GM23248 (cell line): ENCODE measurements around the gene SLC33A1. TPM values are rescaled to one million over a fixed set of nuclear protein-coding genes. Genes with fewer than 3 reads are reported as not detected.
"Not testable (repeated sequence)": the region's sequence is repeated elsewhere in the genome, so short reads cannot be mapped to it uniquely, and the experiment has no call there.

Experiments used
- DNase-seq: peaks from one replicate; pipeline ENCODE4 v3.0.0-alpha.2; 2015
- H2AFZ ChIP-seq: fragments of 200-600 bp; sonication (generic); 2 replicates; pipeline ENCODE4 v1.6.1; 2016; ENCODE audit warnings: antibody characterized with exemption
- H3F3A ChIP-seq: fragments of 200-600 bp; sonication (generic); 2 replicates; pipeline ENCODE4 v1.6.1; 2016; ENCODE audit warnings: mild to moderate bottlenecking, antibody characterized with exemption, mixed run types; ENCODE audit not compliant: insufficient read depth
- H3K27ac ChIP-seq: fragments of 200-600 bp; sonication (generic); 2 replicates; pipeline ENCODE4 v1.5.1; 2016; ENCODE audit warnings: mild to moderate bottlenecking
- H3K27me3 ChIP-seq: fragments of 200-600 bp; sonication (generic); replicated peaks from 2 replicates; pipeline ENCODE4 v1.6.1; 2016; ENCODE audit warnings: mild to moderate bottlenecking; ENCODE audit not compliant: insufficient read depth
- H3K36me3 ChIP-seq: fragments of 200-600 bp; sonication (generic); 2 replicates; pipeline ENCODE4 v1.6.1; 2016; ENCODE audit warnings: low read depth, mild to moderate bottlenecking
- H3K4me1 ChIP-seq: fragments of 200-600 bp; sonication (generic); 2 replicates; pipeline ENCODE4 v1.6.1; 2016; ENCODE audit warnings: mild to moderate bottlenecking; ENCODE audit not compliant: insufficient read depth
- H3K4me2 ChIP-seq: fragments of 200-600 bp; sonication (generic); one replicate; pipeline ENCODE4 v1.6.1; 2016; ENCODE audit warnings: mild to moderate bottlenecking; ENCODE audit not compliant: unreplicated experiment
- H3K4me3 ChIP-seq: fragments of 200-600 bp; sonication (generic); 2 replicates; pipeline ENCODE4 v1.5.1; 2016; ENCODE audit warnings: mild to moderate bottlenecking
- H3K79me2 ChIP-seq: fragments of 200-600 bp; sonication (generic); 2 replicates; pipeline ENCODE4 v1.6.1; 2016; ENCODE audit warnings: mild to moderate bottlenecking; ENCODE audit not compliant: insufficient read depth
- H3K9ac ChIP-seq: fragments of 200-600 bp; sonication (generic); 2 replicates; pipeline ENCODE4 v1.6.1; 2016; ENCODE audit warnings: mild to moderate bottlenecking
- H3K9me2 ChIP-seq: fragments of 200-600 bp; sonication (generic); 2 replicates; pipeline ENCODE4 v1.6.1; 2016; ENCODE audit warnings: mixed run types, mild to moderate bottlenecking, moderate library complexity; ENCODE audit not compliant: insufficient read depth
- H3K9me3 ChIP-seq: fragments of 200-600 bp; sonication (generic); one replicate; pipeline ENCODE4 v1.6.1; 2017; ENCODE audit warnings: low read depth
- H4K20me1 ChIP-seq: fragments of 200-600 bp; sonication (generic); 2 replicates; pipeline ENCODE4 v1.6.0; 2016; ENCODE audit not compliant: insufficient read depth
- EZH2 ChIP-seq: fragments of 200-600 bp; sonication (generic); IDR thresholded peaks from 2 replicates; pipeline ENCODE4 v1.6.1; 2018; ENCODE audit warnings: antibody characterized with exemption, mild to moderate bottlenecking; ENCODE audit not compliant: insufficient read depth, poor library complexity, severe bottlenecking
- EZH2phosphoT487 ChIP-seq: fragments of 200-600 bp; sonication (generic); IDR thresholded peaks from 2 replicates; pipeline ENCODE4 v1.6.1; 2018; ENCODE audit warnings: antibody characterized with exemption, moderate library complexity, mild to moderate bottlenecking, low read depth; ENCODE audit not compliant: insufficient read depth
- WGBS, 2 experiments: methylation state at CpG; one replicate each; pipeline ENCODE4 v1.1.6; 2015 to 2017; ENCODE audit warnings: low lambda C conversion rate in 2 of 2, low coverage in 1 of 2; ENCODE audit errors: missing lambda C conversion rate in 2 of 2; 5-methylcytosine and 5-hydroxymethylcytosine counted together
- in situ Hi-C: fragments of 300-500 bp; cut with MboI; formaldehyde crosslinking; loops from 2 replicates; pipeline ENCODE4 v1.15.0; 2020
- polyA plus RNA-seq: library from polyadenylated mRNA; unstranded; fragments of >200 nt; fragmentation: Nextera tagmentation; extraction: Ambion mirVana; gene quantifications from 2 replicates; pipeline ENCODE4 v1.2.1, GENCODE V29; 2016
- total RNA-seq: library from RNA; depleted of rRNA; stranded (reverse); fragments of >200 nt; shearing (Covaris generic); gene quantifications from 2 replicates; pipeline ENCODE4 v1.2.3, GENCODE V29; 2014

SLC33A1 gene
- total and polyA plus RNA-seq, 2 experiments from 2014 or later = 23.3 to 43.8 TPM

- in situ Hi-C loops = no loop called here
- H4K20me1 ChIP-seq = no peaks in the 10 kb centered on the region
Measured at GRCh38 chr3:155889952-155890351, 35.7 kb upstream of the SLC33A1 start.

GRCh38 chr3:155889212-155889611 lies 35.0 kb upstream of the SLC33A1 start:
- Histone ChIP-seq H3F3A (peaks cover 10% of the 10 kb centered on the region), H3K9me3 (no peaks in the 10 kb centered on the region), H3K36me3 (peaks cover 7% of the 10 kb centered on the region), H3K79me2 (peaks cover 100% of the 10 kb centered on the region), H3K4me1 (peaks cover 22% of the 10 kb centered on the region), H3K9me2 (no peaks in the 10 kb centered on the region), H3K4me2 (no peak overlapping the region), H3K27ac (no peak overlapping the region), H3K27me3 (no peaks in the 10 kb centered on the region), H4K20me1 (0 out of 2 replicates have a peak, but pooled peaks cover 4% of the 10 kb centered on the region), H3K9ac (no peak overlapping the region), H3K4me3 (no peak overlapping the region), H2AFZ (no peak overlapping the region)
- no peak for DNase-seq
- TF ChIP-seq EZH2 (no peak), EZH2phosphoT487 (no peak)
- in situ Hi-C loops = no loop called here
- WGBS, 2 experiments = 97 to 99% methylated on average over 5 of the region's 5 CpGs

More at GRCh38 chr3:155889952-155890351, 35.7 kb upstream of the SLC33A1 start:
- Histone ChIP-seq H3K9me3 (no peaks in the 10 kb centered on the region), H3K9ac (peak overlapping the region; percentile 10; the same call in 1 of the 2 replicates), H3K4me1 (peaks cover 22% of the 10 kb centered on the region), H3F3A (peaks cover 10% of the 10 kb centered on the region), H3K27ac (peak overlapping the region; percentile 49), H3K4me2 (peak overlapping the region; percentile 59), H3K9me2 (no peaks in the 10 kb centered on the region), H3K36me3 (peaks cover 14% of the 10 kb centered on the region), H3K79me2 (peaks cover 100% of the 10 kb centered on the region), H3K27me3 (no peaks in the 10 kb centered on the region), H2AFZ (no peak overlapping the region), H3K4me3 (no peak overlapping the region)
- WGBS, 2 experiments = 54 to 55% methylated on average over 1 of the region's 1 CpG
- TF ChIP-seq EZH2phosphoT487 (no peak), EZH2 (no peak)
- DNase-seq = no peak

- Histone ChIP-seq H3K9ac (no peak overlapping the region), H3F3A (peaks cover 10% of the 10 kb centered on the region), H3K4me1 (peaks cover 22% of the 10 kb centered on the region), H3K27ac (no peak overlapping the region), H3K79me2 (peaks cover 100% of the 10 kb centered on the region), H3K9me3 (no peaks in the 10 kb centered on the region), H3K9me2 (no peaks in the 10 kb centered on the region), H3K4me2 (no peak overlapping the region), H3K4me3 (no peak overlapping the region), H4K20me1 (0 out of 2 replicates have a peak, but pooled peaks cover 6% of the 10 kb centered on the region), H3K36me3 (no peaks in the 10 kb centered on the region), H2AFZ (no peak overlapping the region), H3K27me3 (no peaks in the 10 kb centered on the region)
- in situ Hi-C loops = no loop called here
- WGBS, 2 experiments = 94 to 97% methylated on average over 1 of the region's 1 CpG
- TF ChIP-seq EZH2phosphoT487 (no peak), EZH2 (no peak)
- DNase-seq = no peak
Measured at GRCh38 chr3:155886915-155887314, 32.7 kb upstream of the SLC33A1 start.

GRCh38 chr3:155886348-155886747 lies 32.1 kb upstream of the SLC33A1 start:
- H3K9me2 ChIP-seq, H3K4me2 ChIP-seq, DNase-seq, H3F3A ChIP-seq, H3K9ac ChIP-seq, H3K27ac ChIP-seq, H3K27me3 ChIP-seq, H3K9me3 ChIP-seq, H3K4me3 ChIP-seq, H4K20me1 ChIP-seq, in situ Hi-C loops, H3K36me3 ChIP-seq, H2AFZ ChIP-seq: not testable (repeated sequence)
- Histone ChIP-seq H3K4me1 (peaks cover 17% of the 10 kb centered on the region), H3K79me2 (peaks cover 100% of the 10 kb centered on the region)
- WGBS, 2 experiments = 94 to 100% methylated on average over 8 of the region's 8 CpGs

GRCh38 chr3:155885292-155885691 lies 31.1 kb upstream of the SLC33A1 start:
- Histone ChIP-seq H3K27ac (no peak overlapping the region), H3K9me3 (no peaks in the 10 kb centered on the region), H3F3A (no peaks in the 10 kb centered on the region), H3K4me1 (peaks cover 6% of the 10 kb centered on the region), H2AFZ (no peak overlapping the region), H3K27me3 (no peaks in the 10 kb centered on the region), H3K79me2 (peaks cover 100% of the 10 kb centered on the region), H3K9ac (no peak overlapping the region), H3K4me3 (no peak overlapping the region), H3K36me3 (no peaks in the 10 kb centered on the region), H4K20me1 (0 out of 2 replicates have a peak, but pooled peaks cover 6% of the 10 kb centered on the region), H3K9me2 (no peaks in the 10 kb centered on the region), H3K4me2 (no peak overlapping the region)
- DNase-seq = no peak
- in situ Hi-C loops = no loop called here
- no peak for TF ChIP-seq EZH2
- TF ChIP-seq EZH2phosphoT487 = no peak
